Measurements from ENCODE around the gene MROH8.

The MROH8 gene

GRCh38 chr20:37198932-37199660 is 19.7 kb upstream of the MROH8 start:
- no peak for DNase-seq

GRCh38 chr20:37194621-37195417 is 15.5 kb upstream of the MROH8 start:
- no peak for DNase-seq

- DNase-seq: no peak
Measured at GRCh38 chr20:37193821-37194220, 14.5 kb upstream of the MROH8 start.

- no peak for DNase-seq
Measured at GRCh38 chr20:37193226-37193625, 13.9 kb upstream of the MROH8 start.

GRCh38 chr20:37192137-37192854 is 12.9 kb upstream of the MROH8 start:
- peak; percentile 74 for DNase-seq

- DNase-seq: peak; percentile 29
Measured at GRCh38 chr20:37190354-37191112, 11.2 kb upstream of the MROH8 start.

- no peak for DNase-seq
Measured at GRCh38 chr20:37189416-37190016, 10.2 kb upstream of the MROH8 start.

- no peak for DNase-seq
Measured at GRCh38 chr20:37188787-37189186, 9.4 kb upstream of the MROH8 start.

GRCh38 chr20:37185686-37186085 is 6.3 kb upstream of the MROH8 start:
- no peak for DNase-seq

- DNase-seq: peak; percentile 31
Measured at GRCh38 chr20:37179683-37180524, 556 bp upstream of the MROH8 start.

GRCh38 chr20:37172836-37173235 is 6.5 kb downstream of the MROH8 start:
- DNase-seq: no peak

- DNase-seq: no peak
Measured at GRCh38 chr20:37166867-37167266, 12.5 kb downstream of the MROH8 start.

GRCh38 chr20:37165031-37165430 is 14.3 kb downstream of the MROH8 start:
- DNase-seq: no peak

- no peak for DNase-seq
Measured at GRCh38 chr20:37163832-37164554, 15.4 kb downstream of the MROH8 start.

- DNase-seq: no peak
Measured at GRCh38 chr20:37162646-37163045, 16.7 kb downstream of the MROH8 start.

- no peak for DNase-seq
Measured at GRCh38 chr20:37161830-37162549, 17.4 kb downstream of the MROH8 start.

- DNase-seq: no peak
Measured at GRCh38 chr20:37160683-37161082, 18.7 kb downstream of the MROH8 start.

- no peak for DNase-seq
Measured at GRCh38 chr20:37158248-37158647, 21.1 kb downstream of the MROH8 start.

- no peak for DNase-seq
Measured at GRCh38 chr20:37155987-37156386, 23.4 kb downstream of the MROH8 start.

- no peak for DNase-seq
Measured at GRCh38 chr20:37154684-37155298, 24.6 kb downstream of the MROH8 start.

Measured in DMS53 (cell line).